B cell (primary cell): ENCODE data around the gene BTG3.

ENCODE experiments used
- EZH2 ChIP-seq: IDR thresholded peaks from 2 replicates; pipeline ENCODE4 v1.6.1; 2012; ENCODE audit warnings: borderline replicate concordance, low read depth, mild to moderate bottlenecking, moderate library complexity, low read length; ENCODE audit not compliant: insufficient read depth, poor library complexity, severe bottlenecking
- TF ChIP-seq, protein P1 (sequence below): fragments of 200-600 bp; IDR thresholded peaks from one replicate; pipeline ENCODE4 v1.8.0; 2022; ENCODE audit warnings: antibody characterized with exemption, mild to moderate bottlenecking

DNA sequence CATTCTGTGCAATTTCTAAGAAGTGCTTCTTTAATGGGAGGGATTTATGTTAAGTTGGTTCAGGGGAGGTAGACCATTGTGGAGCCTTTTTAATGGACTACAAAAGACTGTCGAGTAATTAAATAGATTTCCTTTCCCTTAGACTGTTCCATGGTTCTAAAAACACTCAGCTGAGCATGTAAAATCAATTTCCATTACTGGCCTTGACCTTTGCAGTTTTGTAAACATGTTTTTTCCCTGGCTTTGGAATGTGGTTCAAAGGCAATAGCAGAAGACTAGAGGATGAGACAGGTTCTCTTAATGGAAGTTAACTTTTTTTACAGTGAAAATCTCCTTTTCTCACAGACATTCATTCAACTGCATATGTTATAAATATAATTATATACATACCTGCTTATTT is 37.6 kb upstream of the BTG3 start:
- TF ChIP-seq EZH2, result no peak
- TF ChIP-seq, protein P1, sequence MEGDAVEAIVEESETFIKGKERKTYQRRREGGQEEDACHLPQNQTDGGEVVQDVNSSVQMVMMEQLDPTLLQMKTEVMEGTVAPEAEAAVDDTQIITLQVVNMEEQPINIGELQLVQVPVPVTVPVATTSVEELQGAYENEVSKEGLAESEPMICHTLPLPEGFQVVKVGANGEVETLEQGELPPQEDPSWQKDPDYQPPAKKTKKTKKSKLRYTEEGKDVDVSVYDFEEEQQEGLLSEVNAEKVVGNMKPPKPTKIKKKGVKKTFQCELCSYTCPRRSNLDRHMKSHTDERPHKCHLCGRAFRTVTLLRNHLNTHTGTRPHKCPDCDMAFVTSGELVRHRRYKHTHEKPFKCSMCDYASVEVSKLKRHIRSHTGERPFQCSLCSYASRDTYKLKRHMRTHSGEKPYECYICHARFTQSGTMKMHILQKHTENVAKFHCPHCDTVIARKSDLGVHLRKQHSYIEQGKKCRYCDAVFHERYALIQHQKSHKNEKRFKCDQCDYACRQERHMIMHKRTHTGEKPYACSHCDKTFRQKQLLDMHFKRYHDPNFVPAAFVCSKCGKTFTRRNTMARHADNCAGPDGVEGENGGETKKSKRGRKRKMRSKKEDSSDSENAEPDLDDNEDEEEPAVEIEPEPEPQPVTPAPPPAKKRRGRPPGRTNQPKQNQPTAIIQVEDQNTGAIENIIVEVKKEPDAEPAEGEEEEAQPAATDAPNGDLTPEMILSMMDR, result no peak
